Measurements from ENCODE around the gene ARMC7.
"Not testable (repeated sequence)": the region's sequence is repeated elsewhere in the genome, so short reads cannot be mapped to it uniquely, and the experiment has no call there.

The ARMC7 gene

DNA sequence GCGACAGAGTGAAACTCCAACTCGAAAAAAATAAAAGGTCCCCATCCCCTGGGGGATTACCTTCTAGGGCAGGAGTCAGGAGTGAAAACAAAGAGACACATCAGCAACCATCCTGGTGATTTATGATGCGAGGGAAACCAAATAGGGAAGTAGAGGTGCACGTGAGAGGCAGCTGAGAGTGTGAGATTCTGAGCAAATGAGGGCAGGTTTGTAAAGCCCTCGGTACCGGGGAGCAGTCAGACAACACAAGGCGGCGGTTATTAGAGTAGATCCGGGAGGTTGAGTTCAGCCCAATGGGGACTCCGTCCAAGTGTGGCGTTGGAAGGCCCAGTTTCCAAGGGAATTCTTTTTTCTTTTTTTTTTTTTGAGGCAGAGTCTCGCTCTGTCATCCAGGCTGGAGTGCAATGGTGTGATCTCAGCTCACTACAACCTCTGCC, 7.4 kb upstream of the ARMC7 start:
- DNase-seq: peak; percentile 71

DNA sequence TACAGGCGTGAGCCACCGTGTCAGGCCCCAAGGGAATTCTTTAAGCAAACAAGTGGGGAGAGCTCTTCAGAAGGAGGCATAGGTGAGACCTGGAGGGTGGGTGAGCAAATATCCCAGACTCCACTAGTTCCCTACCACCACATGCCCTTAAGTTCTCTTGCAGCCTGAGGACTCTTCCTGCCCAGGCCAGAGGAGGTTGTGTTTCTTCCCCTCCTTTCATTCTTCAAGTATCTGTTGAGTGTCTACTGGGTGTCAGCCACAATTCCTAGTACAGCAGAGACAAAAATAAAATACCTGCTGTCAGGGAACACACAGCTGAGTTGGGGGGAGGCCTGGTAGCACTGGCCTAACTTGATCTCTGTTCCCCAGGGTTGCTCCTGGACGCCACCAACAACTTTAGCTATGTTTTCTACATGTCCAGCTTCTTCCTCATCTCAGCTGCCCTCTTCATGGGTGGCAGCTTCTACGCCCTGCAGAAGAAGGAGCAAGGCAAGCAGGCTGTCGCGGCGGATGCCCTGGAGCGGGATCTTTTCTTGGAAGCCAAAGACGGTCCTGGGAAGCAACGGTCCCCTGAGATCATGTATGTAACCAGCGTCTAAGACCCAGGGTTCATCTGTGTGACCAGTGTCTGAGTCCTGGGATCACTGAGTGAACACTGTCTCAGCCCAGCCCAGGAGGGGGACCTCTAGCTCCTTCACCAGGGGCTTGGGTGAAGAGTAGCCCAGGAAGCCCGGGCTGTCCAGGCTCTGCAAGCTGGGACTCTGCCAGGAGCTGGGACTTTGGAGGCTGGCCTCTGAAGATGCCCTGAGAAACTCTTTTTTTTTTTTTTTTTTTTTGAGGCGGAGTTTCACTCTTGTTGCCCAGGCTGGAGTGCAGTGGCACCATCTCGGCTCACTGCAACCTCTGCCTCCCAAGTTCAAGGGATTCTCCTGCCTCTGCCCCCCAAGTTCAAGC, 5.9 kb upstream of the ARMC7 start:
- no peak for DNase-seq

- DNase-seq: no peak
Observed at GRCh38 chr17:75105126-75106080, 4.4 kb upstream of the ARMC7 start.

DNA sequence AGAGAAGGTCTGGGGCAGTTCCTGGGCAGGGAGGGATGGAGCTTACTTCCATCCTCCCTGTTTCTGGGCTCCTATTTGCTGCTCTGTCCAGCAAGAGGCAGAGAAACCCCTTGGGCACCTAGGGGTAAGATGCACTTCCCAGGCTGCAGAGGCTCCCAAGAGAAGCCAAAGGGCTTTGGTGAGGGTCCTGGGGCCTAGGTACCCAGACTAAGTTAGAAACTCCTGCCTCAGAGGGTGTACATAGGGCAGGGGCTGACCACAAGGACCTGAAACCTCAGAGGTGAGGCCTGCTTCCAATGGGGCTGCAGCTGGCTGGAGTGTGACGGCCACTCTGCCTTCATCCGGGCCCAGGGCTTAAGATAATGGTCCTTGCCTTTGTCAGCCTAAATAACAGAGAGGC, 1.6 kb upstream of the ARMC7 start:
- DNase-seq: no peak

GRCh38 chr17:75109046-75109406, 743 bp upstream of the ARMC7 start:
- DNase-seq: no peak

- no peak for DNase-seq
Observed at GRCh38 chr17:75110234-75110937, 617 bp downstream of the ARMC7 start.

DNA sequence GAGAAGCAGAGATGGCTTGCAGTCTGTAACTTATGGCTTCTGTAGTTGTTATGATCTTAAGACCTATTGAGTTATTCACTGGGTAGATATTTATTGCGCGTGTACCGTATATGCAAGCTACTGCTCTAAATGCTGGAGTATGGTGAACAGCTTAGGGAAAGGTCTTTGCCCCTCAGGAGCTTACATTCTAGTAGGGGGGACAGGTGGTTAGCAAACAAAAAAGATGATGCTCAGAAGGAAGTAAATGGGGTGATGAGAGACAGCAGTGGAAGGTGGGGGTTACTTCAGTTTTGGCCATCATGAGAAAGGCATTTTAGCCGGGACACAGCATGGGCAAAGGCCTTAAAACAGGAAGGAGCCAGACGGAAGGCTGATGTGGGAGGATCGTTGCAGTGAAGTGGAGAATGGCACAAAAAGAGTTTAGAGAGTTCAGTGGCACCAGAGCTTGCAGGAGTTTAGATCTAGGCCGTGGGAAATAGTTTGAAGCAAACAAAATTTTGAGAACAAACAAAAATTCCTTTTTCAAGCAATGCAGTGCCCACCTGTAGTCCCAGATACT, 2.1 kb downstream of the ARMC7 start:
- no peak for DNase-seq

DNA sequence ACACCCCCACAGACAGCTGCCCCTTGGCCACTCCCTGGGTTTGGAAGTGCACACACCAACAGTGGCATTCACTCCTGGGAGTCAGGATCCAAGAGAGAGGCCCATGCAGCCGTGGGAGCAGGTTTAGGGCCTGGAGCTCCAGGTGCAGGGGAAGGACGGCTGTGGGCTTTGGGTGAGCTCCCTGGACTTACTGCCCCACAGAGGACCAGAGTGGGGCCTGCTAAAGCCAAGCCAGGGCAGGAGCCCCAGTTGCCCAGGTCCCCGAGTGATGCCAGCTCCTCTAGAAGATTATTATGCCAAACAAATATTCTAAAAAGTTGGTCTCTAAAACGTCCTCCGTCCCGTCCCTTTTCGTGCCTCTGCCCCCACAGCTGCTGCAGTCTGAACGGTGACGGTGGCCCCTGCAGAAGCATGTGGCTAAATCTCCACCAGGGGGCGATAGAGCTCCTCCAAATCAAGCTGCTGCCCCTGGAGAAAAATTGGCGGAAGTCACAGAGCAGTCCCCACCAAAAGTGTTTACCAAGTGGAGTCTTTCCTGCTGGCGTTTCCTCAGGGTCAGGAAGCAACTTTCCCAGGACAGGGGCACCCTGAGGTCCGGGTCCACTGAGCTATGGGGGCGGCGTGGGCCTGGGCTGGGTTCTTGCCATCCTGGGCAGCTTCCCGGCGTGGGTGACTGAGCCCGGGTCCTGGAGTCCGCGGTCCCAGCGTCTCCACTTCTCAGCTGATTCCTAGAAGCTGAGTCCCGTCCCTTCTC, 4.2 kb downstream of the ARMC7 start:
- DNase-seq: peak; percentile 82

DNA sequence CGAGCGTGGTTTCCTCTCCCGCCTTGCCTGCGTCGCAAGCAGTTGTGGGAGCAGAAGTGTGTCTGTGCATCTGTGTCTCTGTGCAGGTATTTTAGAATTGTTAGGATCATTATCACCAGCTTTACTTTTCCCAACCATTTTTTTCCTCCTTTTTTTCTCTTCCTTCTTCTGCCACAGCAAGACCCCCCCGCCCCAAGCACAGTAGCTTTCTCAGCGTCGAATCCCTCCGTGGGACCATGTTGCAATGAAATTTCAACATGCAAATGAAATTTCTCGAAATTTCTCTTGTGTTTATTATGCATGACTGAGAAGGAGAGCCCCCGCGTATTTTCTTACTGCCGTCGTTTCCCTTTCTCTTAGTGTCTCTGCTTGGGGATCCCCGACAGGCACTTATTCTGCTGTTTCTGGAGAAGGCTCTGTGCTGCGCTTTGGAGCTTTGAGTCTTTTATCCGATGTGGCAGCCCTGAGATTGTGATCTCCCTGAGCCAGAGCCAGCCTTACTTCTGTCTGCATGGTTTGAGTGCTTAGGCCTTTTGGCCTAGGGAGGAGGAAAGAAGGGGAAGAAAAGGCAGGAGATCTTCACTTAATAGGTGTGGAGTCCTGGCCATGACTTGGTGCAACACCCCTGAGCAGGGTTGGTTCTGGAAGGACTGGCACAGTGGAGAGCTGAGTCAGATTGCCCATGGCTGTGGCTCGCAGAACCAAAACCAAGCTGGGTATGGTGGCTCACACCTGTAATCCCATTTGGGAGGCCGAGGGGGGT, 5.0 kb downstream of the ARMC7 start:
- DNase-seq: no peak

DNA sequence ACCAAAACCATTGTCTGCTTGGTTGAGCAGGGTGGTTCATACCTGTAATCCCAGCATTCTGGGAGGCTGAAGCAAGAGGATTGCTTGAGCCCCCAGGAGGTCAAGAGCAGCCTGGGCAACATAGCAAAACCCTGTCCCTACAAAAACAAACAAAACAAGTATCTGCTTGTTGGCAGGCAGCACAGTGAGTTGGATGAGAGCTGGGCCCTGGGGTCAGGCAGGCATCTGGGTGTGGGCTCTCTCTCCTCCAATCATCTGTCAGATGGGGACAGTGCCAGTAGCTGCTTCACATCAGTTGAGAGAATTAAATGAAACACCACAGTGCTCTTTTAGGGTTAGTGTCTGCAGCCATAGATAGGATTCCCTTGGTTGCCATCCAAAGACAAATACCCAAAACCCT, 5.8 kb downstream of the ARMC7 start:
- DNase-seq: peak; percentile 24

- DNase-seq: no peak
Observed at GRCh38 chr17:75116737-75117136, 7.0 kb downstream of the ARMC7 start.

GRCh38 chr17:75118307-75118706, 8.5 kb downstream of the ARMC7 start:
- no peak for DNase-seq

GRCh38 chr17:75124041-75124818, 14.5 kb downstream of the ARMC7 start:
- DNase-seq: no peak

DNA sequence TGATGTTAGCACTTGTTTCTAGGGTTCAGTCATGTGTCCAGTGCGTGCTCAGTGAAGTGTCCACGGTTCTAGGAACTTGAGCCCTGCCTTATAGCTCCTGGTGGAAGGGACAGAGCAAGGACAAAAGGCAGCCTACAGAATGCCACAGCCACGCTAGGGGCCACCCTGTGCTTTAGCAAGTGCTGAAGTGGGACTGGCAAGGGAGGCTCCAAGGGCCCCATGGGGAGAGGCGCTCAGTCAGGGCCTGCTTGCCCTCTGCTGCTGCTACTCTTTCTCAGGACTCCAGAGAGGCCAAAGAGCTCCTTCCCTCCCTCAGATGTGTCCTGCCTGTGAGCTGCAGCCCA, 15.0 kb downstream of the ARMC7 start:
- no peak for DNase-seq

DNA sequence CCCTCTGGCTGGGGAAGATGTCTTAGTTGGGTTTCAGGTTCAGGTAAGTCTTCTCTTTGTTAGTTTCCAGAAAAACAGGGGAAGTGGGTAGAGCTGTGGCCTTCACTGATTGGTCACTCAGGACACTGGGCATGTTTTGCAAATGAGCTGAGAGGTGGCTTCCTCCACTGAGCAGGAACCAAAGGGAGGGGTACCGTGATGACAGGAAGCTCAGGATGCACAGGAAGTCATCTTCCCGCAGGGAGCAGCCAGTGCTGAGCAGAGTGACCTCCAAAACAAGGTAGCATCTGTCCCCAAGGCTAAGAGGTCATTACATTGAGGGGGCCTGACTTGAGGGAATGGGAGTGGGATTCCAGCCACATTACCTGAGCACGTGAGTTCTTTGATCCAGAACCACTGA, 16.2 kb downstream of the ARMC7 start:
- DNase-seq: no peak

- DNase-seq: no peak
Observed at GRCh38 chr17:75126954-75127353, 17.2 kb downstream of the ARMC7 start.

DNA sequence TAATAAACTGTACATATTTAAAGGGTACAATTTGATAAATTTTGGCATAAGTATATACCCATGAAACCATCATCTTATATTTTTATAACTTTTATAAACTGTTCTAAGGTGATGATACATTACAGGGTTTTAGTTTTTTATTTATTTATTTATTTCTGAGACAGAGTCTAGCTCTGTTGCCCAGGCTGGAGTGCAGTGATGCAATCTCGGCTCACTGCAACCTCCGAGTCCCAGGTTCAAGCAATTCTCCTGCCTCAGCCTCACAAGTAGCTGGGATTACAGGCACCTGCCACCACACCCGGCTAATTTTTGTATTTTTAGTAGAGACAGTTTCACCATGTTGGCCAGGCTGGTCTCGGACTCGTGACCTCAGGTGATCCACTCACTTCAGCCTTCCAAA, 18.2 kb downstream of the ARMC7 start:
- not testable (repeated sequence) for DNase-seq

DNA sequence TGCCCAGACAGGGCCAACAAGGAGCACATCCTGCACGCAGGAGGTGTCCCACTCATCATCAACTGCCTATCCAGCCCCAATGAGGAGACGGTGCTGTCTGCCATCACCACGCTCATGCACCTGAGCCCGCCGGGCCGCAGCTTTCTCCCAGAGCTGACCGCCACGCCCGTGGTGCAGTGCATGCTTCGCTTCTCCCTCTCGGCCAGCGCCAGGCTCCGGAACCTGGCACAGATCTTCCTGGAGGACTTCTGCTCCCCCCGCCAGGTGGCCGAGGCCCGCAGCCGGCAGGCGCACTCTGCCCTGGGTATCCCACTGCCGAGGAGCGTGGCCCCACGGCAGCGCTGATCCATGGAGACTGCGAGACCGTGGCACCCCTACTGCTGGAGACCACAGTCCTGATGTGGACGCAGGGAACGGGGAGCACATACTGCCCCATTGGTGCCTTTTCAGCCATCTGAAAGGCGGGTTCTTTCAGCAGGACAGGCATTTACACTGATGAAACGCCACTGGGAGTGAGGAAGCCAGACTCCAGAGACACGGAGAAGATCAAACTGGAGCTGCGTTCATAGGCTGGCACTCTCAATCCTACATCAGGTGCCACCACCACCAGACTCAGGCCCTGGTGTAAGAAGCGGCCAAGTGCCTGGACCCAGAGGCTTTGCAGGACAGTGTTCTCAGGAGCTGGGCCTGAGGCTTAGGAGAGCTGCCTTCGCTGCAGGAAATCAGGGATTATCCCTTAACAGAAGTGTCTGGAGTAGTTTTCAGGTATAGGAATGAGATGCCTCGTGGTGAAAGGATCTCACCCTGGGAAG, 19.1 kb downstream of the ARMC7 start:
- DNase-seq: no peak

GRCh38 chr17:75129576-75129975, 19.8 kb downstream of the ARMC7 start:
- DNase-seq: no peak
